Suprapubic skin (tissue), 4 donors: ENCODE measurements around the gene VASH2. TPM values are rescaled to one million over a fixed set of nuclear protein-coding genes. Genes with fewer than 3 reads are reported as not detected.

Experiments used
- DNase-seq, 2 donors: peaks; one replicate each; pipeline ENCODE4 v3.0.0-alpha.2; 2019; ENCODE audit warnings: low spot score in 2 of 2
- H3K27ac ChIP-seq: fragments of 200-600 bp; sonication (generic); one replicate; pipeline ENCODE4 v1.5.1; 2019
- H3K27me3 ChIP-seq: fragments of 200-600 bp; sonication (generic); one replicate; pipeline ENCODE4 v1.5.1; 2019
- H3K36me3 ChIP-seq: fragments of 200-600 bp; sonication (generic); one replicate; pipeline ENCODE4 v1.5.1; 2019
- H3K4me1 ChIP-seq: fragments of 200-600 bp; sonication (generic); one replicate; pipeline ENCODE4 v1.5.1; 2019
- H3K4me3 ChIP-seq: fragments of 200-600 bp; sonication (generic); one replicate; pipeline ENCODE4 v1.5.1; 2019; ENCODE audit warnings: mild to moderate bottlenecking
- H3K9me3 ChIP-seq: fragments of 200-600 bp; sonication (generic); one replicate; pipeline ENCODE4 v1.5.1; 2019
- EP300 ChIP-seq: sonication (generic); formaldehyde crosslinking; IDR thresholded peaks from one replicate; pipeline ENCODE4 v1.6.1; 2017; ENCODE audit warnings: antibody characterized with exemption
- POLR2A ChIP-seq, 2 donors: fragments of 450-650 bp; IDR thresholded peaks; one replicate each; pipeline ENCODE4 v1.6.1; 2017; ENCODE audit warnings: antibody characterized with exemption in 2 of 2, mild to moderate bottlenecking in 2 of 2, moderate library complexity in 2 of 2
- POLR2AphosphoS5 ChIP-seq, 3 donors: sonication (generic); formaldehyde crosslinking; IDR thresholded peaks; one replicate each; pipeline ENCODE4 v1.6.1; 2017; ENCODE audit warnings: antibody characterized with exemption in 3 of 3
- WGBS: methylation state at CpG from one replicate; pipeline ENCODE4 v1.1.5; 2018; 5-methylcytosine and 5-hydroxymethylcytosine counted together
- total RNA-seq, 4 donors: library from RNA; depleted of rRNA; stranded (reverse); fragments of >200 nt; gene quantifications; one replicate each; pipeline ENCODE4 v1.1.0, GENCODE V29; 2016
- TF ChIP-seq, protein P1 (sequence below), 2 donors: fragments of 200-600 bp in 1 of 2; fragments of 450-650 bp in 1 of 2; sonication (generic) in 1 of 2; IDR thresholded peaks; one replicate each; pipeline ENCODE4 v1.5.1; 2016 to 2019; ENCODE audit warnings: antibody characterized with exemption in 2 of 2, mild to moderate bottlenecking in 1 of 2, moderate library complexity in 1 of 2

The VASH2 gene
- total RNA-seq, 4 donors from 2014 or later, result 0.32 to 0.36 TPM; not detected in 2

DNA sequence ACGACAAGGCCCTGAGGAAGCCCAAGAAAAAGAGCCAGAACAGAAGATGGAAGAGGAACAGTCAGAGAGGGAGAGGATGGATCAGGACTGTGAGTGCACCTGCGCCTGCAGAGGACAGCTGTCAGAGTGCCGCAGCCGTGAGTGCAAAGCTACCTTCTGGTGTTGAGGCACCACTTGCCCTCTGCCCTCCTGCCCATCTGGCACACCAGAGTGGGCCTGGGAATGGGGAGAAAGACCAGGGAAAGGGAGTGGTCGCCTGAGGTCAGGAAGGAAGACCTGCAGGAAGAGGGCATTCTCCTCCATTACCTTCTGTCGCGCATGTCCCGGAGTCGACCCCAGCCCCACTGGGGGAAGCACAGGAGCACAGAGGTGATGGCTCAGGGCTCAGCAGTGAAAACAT is 26.2 kb downstream of the VASH2 start:
- H3K36me3 ChIP-seq, result no peaks in the 10 kb centered on the region
- H3K27me3 ChIP-seq, result no peaks in the 10 kb centered on the region
- H3K4me3 ChIP-seq, result no peak overlapping the region
- no peaks in the 10 kb centered on the region for H3K9me3 ChIP-seq
- WGBS, result 95% methylated on average over 9 of the region's 9 CpGs
- peaks cover 7% of the 10 kb centered on the region for H3K4me1 ChIP-seq
- no peak for TF ChIP-seq POLR2A (IDR thresholded peaks at IDR 0.05)
- no peak overlapping the region for H3K27ac ChIP-seq
- DNase-seq, result no peak

DNA sequence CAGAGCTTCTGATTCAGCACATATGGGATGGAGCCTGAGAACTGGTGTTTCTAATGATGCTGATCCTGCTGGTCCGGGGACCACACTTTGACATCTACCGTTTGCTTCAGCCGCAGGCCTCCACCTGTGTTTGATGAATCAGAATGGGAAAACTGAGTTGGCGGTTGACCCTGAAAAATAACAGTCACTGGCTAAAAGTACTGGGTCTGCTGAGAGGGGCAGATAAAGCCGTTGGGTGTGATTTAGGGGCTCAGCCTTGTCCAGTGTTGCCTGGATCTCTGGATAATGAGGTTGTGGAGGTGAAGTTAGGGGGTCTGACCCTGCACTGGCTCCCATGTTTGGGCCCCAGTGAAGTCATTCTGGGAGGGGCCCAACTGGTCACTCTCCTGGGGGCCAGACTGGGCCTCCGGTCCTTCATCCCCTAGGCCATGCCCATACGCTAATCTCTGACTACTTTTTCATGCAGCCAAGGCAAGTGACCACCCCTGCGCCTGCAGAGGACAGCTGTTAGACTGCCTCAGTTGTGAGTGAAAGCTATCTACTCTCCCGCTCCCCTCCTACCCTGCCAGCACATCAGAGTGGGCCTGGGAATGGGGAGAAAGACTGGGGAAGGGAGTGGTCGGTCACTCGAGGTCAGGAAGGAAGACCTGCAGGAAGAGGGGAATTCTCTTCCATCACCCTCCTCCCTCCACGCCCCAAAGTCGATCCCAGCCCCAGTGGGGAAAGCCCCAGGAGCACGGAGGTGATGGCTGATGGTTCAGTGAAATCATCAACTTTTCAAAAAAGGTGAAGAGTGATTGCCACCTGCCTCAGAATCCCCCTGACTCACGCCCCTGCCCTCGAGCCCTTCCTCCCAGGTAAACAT is 27.7 kb downstream of the VASH2 start:
- Histone ChIP-seq H3K36me3 (no peaks in the 10 kb centered on the region), H3K4me1 (peaks cover 18% of the 10 kb centered on the region), H3K4me3 (no peak overlapping the region), H3K9me3 (no peaks in the 10 kb centered on the region), H3K27ac (no peak overlapping the region), H3K27me3 (no peaks in the 10 kb centered on the region)
- TF ChIP-seq POLR2AphosphoS5 (IDR thresholded peaks at IDR 0.05) (no peak), POLR2A (IDR thresholded peaks at IDR 0.05) (no peak), EP300 (no peak)
- TF ChIP-seq, protein P1, sequence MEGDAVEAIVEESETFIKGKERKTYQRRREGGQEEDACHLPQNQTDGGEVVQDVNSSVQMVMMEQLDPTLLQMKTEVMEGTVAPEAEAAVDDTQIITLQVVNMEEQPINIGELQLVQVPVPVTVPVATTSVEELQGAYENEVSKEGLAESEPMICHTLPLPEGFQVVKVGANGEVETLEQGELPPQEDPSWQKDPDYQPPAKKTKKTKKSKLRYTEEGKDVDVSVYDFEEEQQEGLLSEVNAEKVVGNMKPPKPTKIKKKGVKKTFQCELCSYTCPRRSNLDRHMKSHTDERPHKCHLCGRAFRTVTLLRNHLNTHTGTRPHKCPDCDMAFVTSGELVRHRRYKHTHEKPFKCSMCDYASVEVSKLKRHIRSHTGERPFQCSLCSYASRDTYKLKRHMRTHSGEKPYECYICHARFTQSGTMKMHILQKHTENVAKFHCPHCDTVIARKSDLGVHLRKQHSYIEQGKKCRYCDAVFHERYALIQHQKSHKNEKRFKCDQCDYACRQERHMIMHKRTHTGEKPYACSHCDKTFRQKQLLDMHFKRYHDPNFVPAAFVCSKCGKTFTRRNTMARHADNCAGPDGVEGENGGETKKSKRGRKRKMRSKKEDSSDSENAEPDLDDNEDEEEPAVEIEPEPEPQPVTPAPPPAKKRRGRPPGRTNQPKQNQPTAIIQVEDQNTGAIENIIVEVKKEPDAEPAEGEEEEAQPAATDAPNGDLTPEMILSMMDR (IDR thresholded peaks at IDR 0.05), result no peak
- DNase-seq, result no peak
- 78% methylated on average over 13 of the region's 16 CpGs for WGBS

DNA sequence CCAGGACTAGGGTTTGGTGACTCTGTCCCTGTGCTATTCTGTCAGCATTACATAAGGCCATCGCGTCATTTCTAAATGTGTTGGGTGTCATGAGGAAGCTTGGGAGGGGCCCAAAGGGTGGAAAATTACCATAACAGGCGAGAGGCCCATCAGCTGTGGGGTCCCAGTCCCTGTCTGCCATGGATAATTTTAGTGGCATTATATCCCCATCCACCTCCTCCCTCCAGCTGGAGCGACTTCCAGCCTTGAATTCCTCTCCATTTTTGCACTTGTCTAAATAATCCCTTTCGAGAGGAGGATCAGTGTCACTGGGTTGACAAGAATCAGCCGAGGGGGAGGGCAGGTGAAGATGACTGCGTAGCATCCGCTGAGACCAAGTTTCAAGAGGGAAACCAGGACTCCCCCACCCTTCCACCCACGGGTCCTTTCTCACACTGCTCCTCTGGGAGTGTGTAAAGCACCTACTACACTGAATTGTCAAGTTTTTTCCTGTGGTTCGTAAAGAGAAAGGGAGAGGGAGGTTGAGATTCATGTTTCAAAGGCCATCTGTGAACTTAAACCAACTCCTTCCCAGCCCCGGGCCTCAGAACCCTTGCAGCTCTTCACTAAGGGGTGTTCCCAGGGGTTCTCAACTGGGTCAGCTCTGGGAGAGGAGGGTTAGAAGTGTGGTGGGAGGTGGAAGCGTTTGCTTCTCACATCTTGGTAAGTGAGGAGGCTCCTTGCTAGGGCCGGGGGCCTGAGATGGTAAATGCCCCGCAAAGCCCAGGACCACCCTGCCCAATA is 29.2 kb downstream of the VASH2 start:
- no peaks in the 10 kb centered on the region for H3K36me3 ChIP-seq
- WGBS, result 83% methylated on average over 14 of the region's 14 CpGs
- no peak for TF ChIP-seq POLR2AphosphoS5 (IDR thresholded peaks at IDR 0.05)
- TF ChIP-seq, protein P1 (IDR thresholded peaks at IDR 0.05), result no peak
- no peak for TF ChIP-seq EP300
- TF ChIP-seq POLR2A (IDR thresholded peaks at IDR 0.05), result no peak
- no peaks in the 10 kb centered on the region for H3K9me3 ChIP-seq
- no peaks in the 10 kb centered on the region for H3K27me3 ChIP-seq
- H3K27ac ChIP-seq, result no peak overlapping the region
- H3K4me3 ChIP-seq, result no peak overlapping the region
- peaks cover 18% of the 10 kb centered on the region for H3K4me1 ChIP-seq
- DNase-seq, result no peak

DNA sequence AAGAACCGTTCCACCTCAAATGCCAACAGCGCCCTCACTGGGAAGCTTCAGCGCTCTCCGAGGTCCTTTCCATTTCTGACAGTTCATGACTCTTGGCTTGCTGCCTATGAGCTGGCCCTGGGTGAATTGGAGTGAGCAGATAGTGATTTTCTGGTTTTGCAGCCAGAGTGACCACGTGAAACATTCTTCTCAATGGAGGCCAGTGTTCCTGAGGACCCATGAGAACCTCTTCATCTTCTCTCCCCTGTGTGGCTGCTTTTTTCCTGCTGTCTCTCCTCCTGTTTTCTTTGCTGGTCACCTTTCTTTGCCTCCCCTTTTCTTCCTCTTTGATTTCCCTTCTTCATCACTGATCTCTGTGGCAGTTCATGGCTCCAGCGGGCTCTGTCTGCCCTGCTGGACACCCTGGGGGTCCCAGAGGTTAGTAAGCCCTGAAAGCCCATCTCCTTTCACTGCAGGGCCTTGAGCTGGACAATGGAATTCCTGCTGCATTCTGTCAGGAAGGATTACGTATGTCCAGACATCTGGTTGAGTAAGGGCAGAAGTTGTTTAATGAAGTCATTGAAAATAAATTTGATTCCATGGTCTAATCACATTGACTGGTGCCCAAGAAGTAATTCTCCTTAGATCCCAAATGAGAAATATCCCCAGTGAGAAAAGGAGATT is 29.9 kb downstream of the VASH2 start:
- H3K27me3 ChIP-seq, result no peaks in the 10 kb centered on the region
- 85% methylated on average over 7 of the region's 7 CpGs for WGBS
- no peak overlapping the region for H3K27ac ChIP-seq
- H3K36me3 ChIP-seq, result no peaks in the 10 kb centered on the region
- H3K4me3 ChIP-seq, result no peak overlapping the region
- no peaks in the 10 kb centered on the region for H3K9me3 ChIP-seq
- TF ChIP-seq POLR2AphosphoS5 (IDR thresholded peaks at IDR 0.05) (no peak), POLR2A (IDR thresholded peaks at IDR 0.05) (no peak), EP300 (no peak)
- TF ChIP-seq, protein P1 (IDR thresholded peaks at IDR 0.05), result no peak
- peaks cover 18% of the 10 kb centered on the region for H3K4me1 ChIP-seq
- DNase-seq, result no peak

DNA sequence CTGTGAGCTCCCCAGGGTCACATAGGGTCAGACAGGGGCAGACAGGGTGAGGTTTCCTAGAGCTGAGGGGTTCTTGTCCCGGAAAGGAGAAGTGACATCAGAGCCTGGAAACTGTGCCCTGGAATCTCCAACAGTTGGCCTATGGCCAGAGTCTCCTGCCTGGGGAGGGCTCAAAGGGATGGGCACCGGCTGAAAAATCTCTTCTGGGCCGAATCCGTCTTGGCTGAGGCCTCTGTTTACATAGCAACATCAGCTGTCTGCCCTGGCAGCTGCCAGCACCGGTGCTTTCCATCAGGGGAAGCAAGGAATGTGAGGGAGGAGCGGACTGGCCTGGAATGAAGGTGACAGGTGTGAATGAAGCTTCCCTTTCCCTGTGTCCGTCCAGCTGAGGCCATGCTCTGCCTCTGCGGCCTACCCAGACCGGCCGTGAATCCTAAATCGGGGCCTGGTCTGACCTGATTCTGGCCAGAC is 30.7 kb downstream of the VASH2 start:
- H3K4me3 ChIP-seq, result no peak overlapping the region
- H3K9me3 ChIP-seq, result no peaks in the 10 kb centered on the region
- DNase-seq, result no peak
- no peak overlapping the region for H3K27ac ChIP-seq
- no peaks in the 10 kb centered on the region for H3K36me3 ChIP-seq
- WGBS, result 45% methylated on average over 8 of the region's 11 CpGs
- peaks cover 18% of the 10 kb centered on the region for H3K4me1 ChIP-seq
- H3K27me3 ChIP-seq, result no peaks in the 10 kb centered on the region
- TF ChIP-seq POLR2A (IDR thresholded peaks at IDR 0.05), result no peak
- no peak for TF ChIP-seq EP300
- TF ChIP-seq, protein P1 (IDR thresholded peaks at IDR 0.05), result no peak
- TF ChIP-seq POLR2AphosphoS5 (IDR thresholded peaks at IDR 0.05), result no peak
